Measurements from ENCODE around the gene ARRB1.

Gene ARRB1

DNA sequence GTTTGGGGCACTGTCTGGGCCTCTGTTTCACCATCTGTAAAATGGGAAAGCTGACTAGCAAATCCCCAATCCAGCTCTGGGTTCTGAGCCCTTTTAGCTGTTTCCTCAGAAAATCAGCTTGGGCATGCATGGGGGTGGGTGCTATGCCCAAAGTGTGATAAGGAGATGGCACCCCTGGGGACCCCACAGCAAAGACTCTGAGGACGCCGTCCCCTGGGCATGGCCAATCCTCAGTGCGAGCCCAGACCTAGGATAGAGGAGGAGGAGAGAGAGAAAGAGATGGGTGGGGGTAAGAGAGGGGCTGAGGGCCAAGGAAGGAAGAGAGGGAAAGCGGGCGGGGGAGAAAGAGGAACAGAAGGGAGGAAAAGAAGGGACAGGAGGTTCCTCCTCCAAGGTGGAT lies 79.1 kb downstream of the ARRB1 start:
- no peak for TF ChIP-seq CTCF (IDR thresholded peaks at IDR 0.05)
- no peak for TF ChIP-seq ZFX (IDR thresholded peaks at IDR 0.05; ENCODE audit: borderline replicate concordance)
- H3K27ac ChIP-seq: no peak overlapping the region

GRCh38 chr11:75271730-75272129 lies 79.7 kb downstream of the ARRB1 start:
- H3K27ac ChIP-seq: no peak overlapping the region
- TF ChIP-seq CTCF (IDR thresholded peaks at IDR 0.05) (no peak), ZFX (IDR thresholded peaks at IDR 0.05; ENCODE audit: borderline replicate concordance) (no peak)

DNA sequence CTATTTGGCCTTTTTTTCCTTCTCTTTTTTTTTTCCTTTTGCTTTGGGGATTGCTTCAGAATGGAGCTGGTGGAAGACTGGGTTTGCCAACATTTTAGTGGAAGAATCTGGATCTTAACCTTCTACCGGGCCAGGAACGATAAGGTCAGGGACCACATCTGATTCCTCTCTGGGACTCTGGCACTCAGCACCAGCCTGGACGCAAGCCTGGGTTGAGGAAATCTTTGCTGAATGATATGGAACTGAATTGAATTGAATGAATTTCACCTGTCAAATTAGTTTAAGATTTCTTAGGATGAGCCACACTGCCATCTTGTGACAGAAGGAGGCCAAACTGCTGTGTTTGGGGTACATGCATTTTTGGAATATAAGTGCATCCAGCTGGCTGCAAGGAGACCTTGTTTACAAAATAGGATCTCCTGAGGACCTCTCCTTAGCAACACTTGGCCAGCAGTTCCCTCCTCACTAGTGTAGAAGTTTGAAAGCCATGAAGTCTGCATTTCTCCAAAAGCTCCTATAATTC lies 80.5 kb downstream of the ARRB1 start:
- peak; percentile 55 for TF ChIP-seq CTCF (IDR thresholded peaks at IDR 0.05)
- TF ChIP-seq ZFX (IDR thresholded peaks at IDR 0.05; ENCODE audit: borderline replicate concordance): no peak
- H3K27ac ChIP-seq: no peak overlapping the region

DNA sequence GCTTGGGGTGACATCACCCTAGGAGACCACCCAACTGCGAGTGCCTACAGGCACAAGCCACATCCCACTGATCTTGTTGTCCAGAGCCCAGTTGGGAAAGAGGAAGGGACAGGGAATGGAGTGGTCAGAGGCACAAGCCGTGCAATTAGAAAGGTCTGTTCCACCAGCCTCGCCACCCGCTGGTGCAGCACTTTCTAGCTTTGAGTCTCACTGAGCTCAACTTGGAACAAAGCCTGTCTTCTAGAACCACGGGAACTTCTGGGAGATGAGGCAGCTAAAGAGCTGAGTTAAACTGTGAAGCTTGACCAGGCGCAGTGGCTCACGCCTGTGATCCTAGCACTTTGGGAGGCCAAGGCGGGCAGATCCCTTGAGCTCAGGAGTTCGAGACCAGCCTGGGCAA lies 81.6 kb downstream of the ARRB1 start:
- no peak overlapping the region for H3K27ac ChIP-seq
- TF ChIP-seq CTCF (IDR thresholded peaks at IDR 0.05): no peak
- no peak for TF ChIP-seq ZFX (IDR thresholded peaks at IDR 0.05; ENCODE audit: borderline replicate concordance)

DNA sequence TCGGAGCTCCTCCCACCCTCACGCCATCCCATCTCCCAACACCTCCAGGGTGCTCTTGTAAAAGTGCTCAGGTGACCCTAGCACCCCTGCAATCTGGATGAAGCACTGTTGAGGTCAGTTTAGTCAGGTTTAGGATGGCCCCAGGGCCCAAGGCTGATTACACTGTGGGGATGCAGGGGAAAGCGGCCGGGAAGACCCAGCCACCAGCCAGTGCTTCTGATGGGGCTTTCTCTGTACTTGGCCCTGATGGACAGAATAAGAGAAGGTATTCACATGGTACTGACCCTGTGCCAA lies 82.1 kb downstream of the ARRB1 start:
- H3K27ac ChIP-seq: no peak overlapping the region
- TF ChIP-seq ZFX (IDR thresholded peaks at IDR 0.05; ENCODE audit: borderline replicate concordance) (no peak), CTCF (IDR thresholded peaks at IDR 0.05) (no peak)

- no peak for TF ChIP-seq ZFX (IDR thresholded peaks at IDR 0.05; ENCODE audit: borderline replicate concordance)
- TF ChIP-seq CTCF (IDR thresholded peaks at IDR 0.05): no peak
- H3K27ac ChIP-seq: no peak overlapping the region
These were observed 82.7 kb downstream of the ARRB1 start for GRCh38 chr11:75268626-75269366.

DNA sequence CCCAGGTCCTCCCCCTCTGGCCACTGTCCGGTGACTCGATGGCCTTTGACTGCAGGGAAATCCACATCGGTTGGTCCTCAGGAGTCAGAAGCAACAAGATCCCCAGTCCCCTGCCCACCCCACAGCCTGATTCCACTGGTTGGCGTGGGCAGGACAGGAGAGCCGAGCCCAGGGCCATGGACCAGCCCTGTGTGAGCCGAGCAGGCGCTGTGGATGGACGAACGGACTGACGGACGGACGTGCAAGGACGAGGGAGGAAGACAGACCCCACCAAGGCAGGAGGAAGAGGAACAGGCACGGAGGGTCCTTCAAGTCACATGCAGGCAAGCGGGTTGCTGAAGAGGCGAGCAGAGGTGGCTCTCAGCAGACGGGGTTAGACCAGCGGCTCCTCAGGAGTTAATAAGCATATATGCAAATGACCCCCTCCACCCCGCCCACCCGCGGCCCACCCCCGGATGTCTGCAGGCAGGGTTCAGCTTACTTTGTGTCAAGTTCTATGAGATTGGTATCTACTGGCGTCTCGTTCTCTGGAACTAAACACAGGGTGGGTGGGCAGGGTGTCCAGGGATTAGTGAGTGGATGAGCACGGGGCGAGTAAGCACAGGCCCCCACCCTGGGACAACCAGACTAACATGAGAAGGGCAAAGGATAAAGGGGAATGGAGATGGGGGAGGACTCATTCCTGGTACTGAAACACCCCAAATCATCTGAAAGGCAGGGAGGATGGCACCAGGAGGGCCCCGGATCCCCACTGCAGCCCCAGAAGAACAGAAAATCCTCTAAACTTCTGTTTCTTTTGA lies 84.1 kb downstream of the ARRB1 start:
- TF ChIP-seq ZFX (IDR thresholded peaks at IDR 0.05; ENCODE audit: borderline replicate concordance) (no peak), CTCF (IDR thresholded peaks at IDR 0.05) (no peak)
- H3K27ac ChIP-seq: no peak overlapping the region

All from 22Rv1 (cell line).